Mesenchymal stem cell (in vitro differentiated cells and primary cell): ENCODE results near the gene TRAPPC14.
A peak's percentile ranks its signal among the peaks of the same experiment; 100 is the strongest.

Experiments
- DNase-seq: peaks from one replicate; pipeline ENCODE4 v3.0.0-alpha.2; 2013
- H2AFZ ChIP-seq: one replicate; pipeline ENCODE4 v1.6.1; 2013; ENCODE audit warnings: low read depth, mild to moderate bottlenecking, control low read depth, inconsistent platforms, low read length, moderate library complexity
- H2AK5ac ChIP-seq: 2 replicates; pipeline ENCODE4 v1.6.1; 2013; ENCODE audit warnings: low read length, moderate library complexity, mild to moderate bottlenecking, inconsistent platforms; ENCODE audit not compliant: severe bottlenecking
- H2BK120ac ChIP-seq: one replicate; pipeline ENCODE4 v1.6.1; 2013; ENCODE audit warnings: low read depth, mild to moderate bottlenecking, inconsistent platforms, low read length, moderate library complexity
- H2BK12ac ChIP-seq, 2 experiments: one replicate each; pipeline ENCODE4 v1.6.1; 2013; ENCODE audit warnings: inconsistent platforms in 2 of 2, low read length in 2 of 2, mild to moderate bottlenecking in 2 of 2, moderate library complexity in 2 of 2, control low read depth in 1 of 2
- H2BK15ac ChIP-seq: one replicate; pipeline ENCODE4 v1.6.1; 2013; ENCODE audit warnings: mild to moderate bottlenecking, low read depth, inconsistent platforms; ENCODE audit not compliant: poor library complexity, severe bottlenecking
- H2BK5ac ChIP-seq: 2 replicates; pipeline ENCODE4 v1.6.1; 2013; ENCODE audit warnings: low read depth, mild to moderate bottlenecking, low read length, control low read depth, inconsistent platforms; ENCODE audit not compliant: poor library complexity, severe bottlenecking
- H3K14ac ChIP-seq, 2 experiments: one replicate each; pipeline ENCODE4 v1.6.1; 2013; ENCODE audit warnings: inconsistent platforms in 2 of 2, low read length in 2 of 2, control low read depth in 1 of 2, mild to moderate bottlenecking in 1 of 2, moderate library complexity in 1 of 2
- H3K18ac ChIP-seq, 2 experiments: one replicate each; pipeline ENCODE4 v1.6.1; 2013; ENCODE audit warnings: inconsistent platforms in 2 of 2, low read length in 2 of 2, control low read depth in 1 of 2, low read depth in 1 of 2, mild to moderate bottlenecking in 1 of 2
- H3K23ac ChIP-seq, 2 experiments: one replicate each; pipeline ENCODE4 v1.6.1; 2013; ENCODE audit warnings: inconsistent platforms in 2 of 2, low read length in 2 of 2, mild to moderate bottlenecking in 2 of 2, moderate library complexity in 2 of 2, control low read depth in 1 of 2
- H3K27ac ChIP-seq: 2 replicates; pipeline ENCODE4 v1.5.1; 2013; ENCODE audit warnings: mild to moderate bottlenecking, moderate library complexity, low read length, control low read depth, inconsistent platforms; ENCODE audit not compliant: poor library complexity, severe bottlenecking
- H3K27me3 ChIP-seq, 2 experiments: 2 replicates each; pipeline versions ENCODE4 v1.6.1 to v1.7.0; 2013; ENCODE audit warnings: low read length in 2 of 2, mild to moderate bottlenecking in 2 of 2, moderate library complexity in 2 of 2, control low read depth in 1 of 2, inconsistent platforms in 1 of 2; ENCODE audit not compliant: control insufficient read depth in 1 of 2, insufficient read depth in 1 of 2
- H3K36me3 ChIP-seq, 2 experiments: 2 replicates each; pipeline versions ENCODE4 v1.6.1 to v1.7.0; 2013; ENCODE audit warnings: low read length in 2 of 2, control low read depth in 1 of 2, inconsistent platforms in 1 of 2, low read depth in 1 of 2, mild to moderate bottlenecking in 1 of 2; ENCODE audit not compliant: insufficient read depth in 2 of 2, control insufficient read depth in 1 of 2
- H3K4ac ChIP-seq, 2 experiments: one replicate each; pipeline ENCODE4 v1.6.1; 2013; ENCODE audit warnings: inconsistent platforms in 2 of 2, low read length in 2 of 2, mild to moderate bottlenecking in 2 of 2, moderate library complexity in 2 of 2, control low read depth in 1 of 2, low read depth in 1 of 2
- H3K4me1 ChIP-seq: 2 replicates; pipeline ENCODE4 v1.6.1; 2013; ENCODE audit warnings: low read depth, low read length, control low read depth; ENCODE audit not compliant: control insufficient read depth, insufficient read depth
- H3K4me2 ChIP-seq: 2 replicates; pipeline ENCODE4 v1.6.1; 2013; ENCODE audit warnings: low read length, mild to moderate bottlenecking, inconsistent platforms; ENCODE audit not compliant: poor library complexity, severe bottlenecking
- H3K4me3 ChIP-seq, 2 experiments: 2 replicates each; pipeline versions ENCODE4 v1.5.1 to v1.7.0; 2013; ENCODE audit warnings: low read length in 2 of 2, mild to moderate bottlenecking in 2 of 2, control low read depth in 1 of 2, low read depth in 1 of 2; ENCODE audit not compliant: insufficient read depth in 1 of 2
- H3K79me1 ChIP-seq: replicated peaks from 2 replicates; pipeline ENCODE4 v1.6.1; 2013; ENCODE audit warnings: mild to moderate bottlenecking, control low read depth, low read length, inconsistent platforms; ENCODE audit not compliant: poor library complexity, severe bottlenecking
- H3K9ac ChIP-seq: 2 replicates; pipeline ENCODE4 v1.7.0; 2013; ENCODE audit warnings: mild to moderate bottlenecking, low read length, moderate library complexity
- H3K9me3 ChIP-seq: 2 replicates; pipeline ENCODE4 v1.7.0; 2013; ENCODE audit warnings: mild to moderate bottlenecking, low read length; ENCODE audit not compliant: control insufficient read depth
- H4K8ac ChIP-seq: one replicate; pipeline ENCODE4 v1.6.1; 2013; ENCODE audit warnings: inconsistent platforms, mild to moderate bottlenecking, low read length, moderate library complexity
- H4K91ac ChIP-seq: one replicate; pipeline ENCODE4 v1.6.1; 2013; ENCODE audit warnings: mild to moderate bottlenecking, low read length, inconsistent platforms
- WGBS: methylation state at CpG from one replicate; pipeline ENCODE4 v1.1.7; 2013; ENCODE audit warnings: mixed read lengths; 5-methylcytosine and 5-hydroxymethylcytosine counted together

Gene TRAPPC14

DNA sequence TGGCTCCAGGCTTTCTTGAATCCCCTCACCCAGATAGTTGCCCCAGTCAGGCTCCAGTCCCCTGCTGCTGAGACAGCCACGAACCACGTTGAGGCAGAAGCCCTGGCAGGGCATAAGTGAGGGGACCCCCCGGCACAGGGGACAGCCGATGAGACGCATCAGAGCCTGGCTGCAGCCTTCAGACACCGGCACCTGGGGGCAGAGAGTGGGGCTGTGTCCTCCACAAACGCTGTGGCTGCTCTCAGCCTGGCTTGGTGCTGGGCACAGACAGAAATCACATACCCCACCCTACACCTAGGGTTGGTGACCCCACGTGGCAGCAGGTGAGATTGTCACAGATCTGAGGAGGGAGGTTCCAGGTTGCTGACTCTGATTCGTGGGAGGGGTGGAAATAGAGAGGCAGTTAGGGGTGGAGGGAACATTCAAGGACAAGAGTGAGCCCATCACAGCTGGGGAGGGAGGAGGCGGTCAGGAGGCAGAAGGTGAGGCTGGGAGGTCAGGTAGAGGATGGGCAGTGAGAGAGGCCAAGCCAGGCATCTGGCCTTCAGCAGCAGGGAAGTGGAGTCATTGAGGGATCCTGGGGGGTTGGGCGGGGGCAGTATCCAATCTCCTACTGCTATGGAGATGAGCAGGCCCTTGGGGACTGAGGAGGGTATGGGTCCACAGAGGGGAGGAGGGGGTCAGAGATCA lies 15.4 kb upstream of the TRAPPC14 start:
- no peak overlapping the region for H3K9ac ChIP-seq
- no peak overlapping the region for H2BK120ac ChIP-seq
- no peak overlapping the region for H4K8ac ChIP-seq
- no peak overlapping the region for H3K18ac ChIP-seq
- no peak overlapping the region for H4K91ac ChIP-seq
- H3K27ac ChIP-seq = no peak overlapping the region
- H3K4ac ChIP-seq = no peak overlapping the region
- no peak overlapping the region for H2AFZ ChIP-seq
- no peak overlapping the region for H3K4me3 ChIP-seq
- no peak overlapping the region for H2BK5ac ChIP-seq
- H3K27me3 ChIP-seq = peaks cover 14 to 28% of the 10 kb centered on the region in 2 experiments
- H3K36me3 ChIP-seq = peaks cover 0 to 16% of the 10 kb centered on the region in 2 experiments
- H3K9me3 ChIP-seq = no peaks in the 10 kb centered on the region
- H3K4me2 ChIP-seq = no peak overlapping the region
- H2AK5ac ChIP-seq = no peak overlapping the region
- H2BK15ac ChIP-seq = no peak overlapping the region
- H2BK12ac ChIP-seq = no peak overlapping the region
- 95% methylated on average over 10 of the region's 11 CpGs for WGBS
- no peak overlapping the region for H3K14ac ChIP-seq
- no peak for DNase-seq
- no peak overlapping the region for H3K23ac ChIP-seq
- H3K79me1 ChIP-seq = peaks cover 4% of the 10 kb centered on the region
- H3K4me1 ChIP-seq = peaks cover 17% of the 10 kb centered on the region

- Histone ChIP-seq H3K9ac (no peak overlapping the region), H3K4me1 (peaks cover 29% of the 10 kb centered on the region), H3K4me3 (peak overlapping the region in 1 of 2 experiments; percentile 45), H3K79me1 (peaks cover 4% of the 10 kb centered on the region), H3K27me3 (peaks cover 30 to 39% of the 10 kb centered on the region in 2 experiments), H4K8ac (peak overlapping the region; percentile 24), H2AK5ac (no peak overlapping the region), H2BK12ac (no peak overlapping the region), H3K27ac (no peak overlapping the region), H3K14ac (no peak overlapping the region), H2BK120ac (no peak overlapping the region), H3K18ac (no peak overlapping the region), H3K9me3 (no peaks in the 10 kb centered on the region), H3K36me3 (peaks cover 0 to 16% of the 10 kb centered on the region in 2 experiments), H2BK15ac (peak overlapping the region; percentile 16), H4K91ac (no peak overlapping the region), H3K23ac (no peak overlapping the region), H2AFZ (no peak overlapping the region), H3K4me2 (no peak overlapping the region), H3K4ac (no peak overlapping the region), H2BK5ac (no peak overlapping the region)
- DNase-seq = no peak
- WGBS = 51% methylated on average over 13 of the region's 22 CpGs
Observed at GRCh38 chr7:100171840-100172239, 13.3 kb upstream of the TRAPPC14 start.

DNA sequence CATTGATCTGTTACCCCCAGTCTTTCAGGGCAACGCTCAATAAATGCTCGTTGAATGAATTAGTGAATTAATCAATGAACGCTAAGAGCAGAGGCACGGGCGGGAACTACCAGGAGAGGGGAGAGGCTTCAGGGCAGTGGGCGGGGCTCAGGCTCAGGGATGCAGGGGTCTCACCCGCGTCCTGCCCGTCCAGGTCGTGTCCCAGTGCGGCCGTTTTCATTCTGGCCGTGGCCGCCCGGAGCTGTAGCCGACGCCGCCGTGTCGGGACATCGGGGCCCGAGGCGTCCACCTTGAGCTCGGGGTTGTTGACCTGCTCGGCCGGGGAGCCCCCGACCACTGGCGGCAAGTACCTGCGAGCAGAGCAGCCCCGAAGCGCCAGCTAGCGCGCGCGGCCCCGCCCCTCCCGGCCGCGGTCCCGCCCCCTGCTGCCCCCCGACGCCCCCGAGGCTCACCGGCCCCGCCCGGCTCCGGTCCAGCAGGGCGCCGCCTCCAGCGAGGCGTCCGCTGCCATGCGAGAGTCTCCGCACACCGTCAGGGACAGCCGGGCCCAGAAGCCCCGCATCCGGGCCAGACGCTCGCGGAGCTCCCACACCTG lies 12.7 kb upstream of the TRAPPC14 start:
- peak overlapping the region; percentile 62 for H3K4me2 ChIP-seq
- H2BK12ac ChIP-seq = no peak overlapping the region
- no peak overlapping the region for H2BK15ac ChIP-seq
- H2BK5ac ChIP-seq = no peak overlapping the region
- peak overlapping the region; percentile 26 to 45 for H3K4me3 ChIP-seq
- H4K91ac ChIP-seq = no peak overlapping the region
- H3K23ac ChIP-seq = no peak overlapping the region
- no peak overlapping the region for H2AFZ ChIP-seq
- H3K79me1 ChIP-seq = peaks cover 4% of the 10 kb centered on the region
- peaks cover 0 to 16% of the 10 kb centered on the region in 2 experiments for H3K36me3 ChIP-seq
- H2AK5ac ChIP-seq = no peak overlapping the region
- no peak overlapping the region for H3K14ac ChIP-seq
- H3K27me3 ChIP-seq = peaks cover 36 to 39% of the 10 kb centered on the region in 2 experiments
- 24% methylated on average over 19 of the region's 61 CpGs for WGBS
- no peak overlapping the region for H3K9ac ChIP-seq
- peaks cover 27% of the 10 kb centered on the region for H3K4me1 ChIP-seq
- no peaks in the 10 kb centered on the region for H3K9me3 ChIP-seq
- no peak for DNase-seq
- no peak overlapping the region for H2BK120ac ChIP-seq
- H3K4ac ChIP-seq = no peak overlapping the region
- no peak overlapping the region for H3K27ac ChIP-seq
- H3K18ac ChIP-seq = no peak overlapping the region
- no peak overlapping the region for H4K8ac ChIP-seq

DNA sequence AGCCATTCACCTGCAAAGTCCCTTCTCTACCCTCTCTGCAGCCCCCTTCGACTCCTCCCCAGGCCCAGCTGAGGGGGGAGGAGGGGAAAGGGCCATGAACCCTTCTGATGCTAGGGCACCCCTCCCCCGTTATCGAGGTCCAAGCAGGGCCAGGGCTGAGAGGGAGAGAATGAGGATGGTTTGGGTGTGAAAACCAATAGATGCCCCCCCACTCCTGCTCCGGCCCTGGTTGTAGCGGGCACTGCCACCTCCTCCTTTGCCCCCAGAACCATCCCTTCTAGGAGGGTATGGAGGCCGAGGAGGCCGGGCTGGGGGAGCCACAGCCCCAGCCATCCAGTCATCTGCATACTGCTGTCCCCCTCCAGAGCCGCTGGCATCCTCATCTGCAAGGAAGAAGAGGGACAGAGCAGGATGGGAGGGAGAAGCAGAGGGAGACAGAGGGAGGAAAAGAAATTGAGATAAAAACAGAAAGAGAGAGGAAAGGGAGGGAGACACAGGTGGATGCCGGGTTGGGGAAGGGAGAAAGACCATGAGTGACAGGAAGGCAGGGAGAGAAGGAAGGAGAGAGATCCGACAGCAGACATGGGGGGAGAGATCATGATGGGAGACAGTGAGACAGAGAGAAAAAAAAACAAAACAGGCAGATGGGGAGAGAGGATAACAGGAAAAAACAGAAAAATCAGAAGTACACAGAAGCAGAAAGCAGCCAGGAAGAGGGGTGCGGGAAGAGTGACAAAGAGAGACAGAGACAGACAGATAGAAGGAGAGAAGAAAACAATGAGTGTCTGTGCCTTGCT lies 11.8 kb upstream of the TRAPPC14 start:
- Histone ChIP-seq H2AFZ (no peak overlapping the region), H3K27me3 (peaks cover 35 to 44% of the 10 kb centered on the region in 2 experiments), H3K18ac (no peak overlapping the region), H3K14ac (no peak overlapping the region), H4K91ac (no peak overlapping the region), H3K23ac (no peak overlapping the region), H3K27ac (no peak overlapping the region), H2BK15ac (no peak overlapping the region), H2AK5ac (no peak overlapping the region), H3K79me1 (peaks cover under 1% of the 10 kb centered on the region), H3K4me3 (no peak overlapping the region), H3K36me3 (peaks cover 0 to 11% of the 10 kb centered on the region in 2 experiments), H3K4ac (no peak overlapping the region), H2BK120ac (no peak overlapping the region), H2BK5ac (no peak overlapping the region), H2BK12ac (no peak overlapping the region), H3K4me1 (peaks cover 26% of the 10 kb centered on the region), H3K9ac (no peak overlapping the region), H3K9me3 (no peaks in the 10 kb centered on the region), H4K8ac (peak overlapping the region; percentile 24), H3K4me2 (no peak overlapping the region)
- DNase-seq = no peak
- WGBS = 82% methylated on average over 8 of the region's 11 CpGs
